Thoracic aorta (tissue), 2 donors: ENCODE data around the gene EGFLAM. TPM values are rescaled to one million over a fixed set of nuclear protein-coding genes. Genes with fewer than 3 reads are reported as not detected.

Source experiments
- ATAC-seq: fragments of 150-250 bp; one replicate; pipeline ENCODE4 v1.8.0; 2017; ENCODE audit warnings: low read depth; ENCODE audit not compliant: insufficient number of reproducible peaks, low FRiP score
- DNase-seq: peaks from one replicate; pipeline ENCODE4 v3.0.0-alpha.2; 2020; ENCODE audit warnings: low spot score
- H3K27ac ChIP-seq, 2 donors: fragments of 200-600 bp; sonication (generic); 1 replicate in 1 of 2; 2 replicates in 1 of 2; pipeline ENCODE4 v1.5.1; 2016; ENCODE audit warnings: mild to moderate bottlenecking in 2 of 2, moderate library complexity in 2 of 2
- H3K27me3 ChIP-seq: fragments of 200-600 bp; sonication (generic); replicated peaks from 2 replicates; pipeline ENCODE4 v1.6.0; 2016; ENCODE audit warnings: mild to moderate bottlenecking; ENCODE audit not compliant: insufficient read depth
- H3K36me3 ChIP-seq: fragments of 200-600 bp; sonication (generic); one replicate; pipeline ENCODE4 v1.5.1; 2016
- H3K4me1 ChIP-seq, 2 donors: fragments of 200-600 bp; sonication (generic); 1 replicate in 1 of 2; 2 replicates in 1 of 2; pipeline versions ENCODE4 v1.5.1 to v1.6.0; 2016; ENCODE audit warnings: low read depth in 2 of 2, mild to moderate bottlenecking in 1 of 2; ENCODE audit not compliant: control insufficient read depth in 1 of 2
- H3K4me3 ChIP-seq: fragments of 200-600 bp; sonication (generic); 2 replicates; pipeline ENCODE4 v1.5.1; 2016; ENCODE audit warnings: mild to moderate bottlenecking
- H3K9me3 ChIP-seq: fragments of 200-600 bp; sonication (generic); 2 replicates; pipeline ENCODE4 v1.5.1; 2016
- total RNA-seq, 2 donors: library from RNA; depleted of rRNA; stranded (reverse); fragments of >200 nt; gene quantifications; one replicate each; pipeline versions ENCODE4 v1.1.0 to v1.2.3, GENCODE V29; 2016
- TF ChIP-seq, protein P1 (sequence below): fragments of 200-600 bp; sonication (generic); IDR thresholded peaks from one replicate; pipeline ENCODE4 v1.5.1; 2019; ENCODE audit warnings: antibody characterized with exemption

The EGFLAM gene
- total RNA-seq, 2 donors from 2014 or later, result 10.7 to 23.4 TPM

DNA sequence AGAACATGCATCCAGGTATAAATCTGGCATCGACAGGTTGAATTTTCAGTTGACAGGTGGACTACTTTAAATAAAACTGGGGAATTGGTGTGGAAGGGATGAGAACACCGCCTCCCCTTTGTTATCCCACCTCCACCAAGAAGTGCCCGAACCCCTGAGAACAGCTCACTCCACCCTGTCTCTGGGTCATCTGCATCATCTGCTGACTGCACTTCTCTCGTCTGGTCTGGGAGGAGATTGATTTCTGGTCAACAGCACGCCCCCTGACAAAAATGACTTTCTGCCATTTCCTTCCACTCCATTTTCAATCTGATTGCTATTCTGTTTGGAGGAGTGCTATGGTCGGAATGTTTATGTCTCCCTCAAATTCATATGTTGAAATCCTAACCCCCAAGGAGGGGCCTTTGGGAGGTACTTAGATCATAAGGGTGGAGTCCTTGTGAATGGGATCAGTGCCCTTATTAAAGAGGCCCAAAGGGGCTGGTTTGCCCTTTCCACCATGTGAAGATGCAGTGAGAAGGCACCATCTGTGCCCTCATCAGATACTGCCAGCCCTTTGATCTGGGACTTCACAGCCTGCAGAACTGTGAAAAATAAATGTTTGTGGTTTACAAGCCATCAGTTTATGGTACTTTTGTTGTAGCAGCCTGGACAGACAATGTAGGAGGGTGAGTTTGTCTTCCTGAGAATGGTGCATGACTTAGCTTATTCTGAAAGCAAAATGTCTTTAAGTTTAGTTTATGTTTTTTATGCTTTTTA, 145.7 kb downstream of the EGFLAM start:
- no peaks in the 10 kb centered on the region for H3K36me3 ChIP-seq
- peaks cover 0 to 4% of the 10 kb centered on the region in 2 donors for H3K4me1 ChIP-seq
- no peak overlapping the region for H3K4me3 ChIP-seq
- TF ChIP-seq, protein P1, sequence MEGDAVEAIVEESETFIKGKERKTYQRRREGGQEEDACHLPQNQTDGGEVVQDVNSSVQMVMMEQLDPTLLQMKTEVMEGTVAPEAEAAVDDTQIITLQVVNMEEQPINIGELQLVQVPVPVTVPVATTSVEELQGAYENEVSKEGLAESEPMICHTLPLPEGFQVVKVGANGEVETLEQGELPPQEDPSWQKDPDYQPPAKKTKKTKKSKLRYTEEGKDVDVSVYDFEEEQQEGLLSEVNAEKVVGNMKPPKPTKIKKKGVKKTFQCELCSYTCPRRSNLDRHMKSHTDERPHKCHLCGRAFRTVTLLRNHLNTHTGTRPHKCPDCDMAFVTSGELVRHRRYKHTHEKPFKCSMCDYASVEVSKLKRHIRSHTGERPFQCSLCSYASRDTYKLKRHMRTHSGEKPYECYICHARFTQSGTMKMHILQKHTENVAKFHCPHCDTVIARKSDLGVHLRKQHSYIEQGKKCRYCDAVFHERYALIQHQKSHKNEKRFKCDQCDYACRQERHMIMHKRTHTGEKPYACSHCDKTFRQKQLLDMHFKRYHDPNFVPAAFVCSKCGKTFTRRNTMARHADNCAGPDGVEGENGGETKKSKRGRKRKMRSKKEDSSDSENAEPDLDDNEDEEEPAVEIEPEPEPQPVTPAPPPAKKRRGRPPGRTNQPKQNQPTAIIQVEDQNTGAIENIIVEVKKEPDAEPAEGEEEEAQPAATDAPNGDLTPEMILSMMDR, result no peak
- DNase-seq (no peak), ATAC-seq (no peak)
- no peaks in the 10 kb centered on the region for H3K27me3 ChIP-seq
- no peak overlapping the region for H3K27ac ChIP-seq
- H3K9me3 ChIP-seq, result no peaks in the 10 kb centered on the region

DNA sequence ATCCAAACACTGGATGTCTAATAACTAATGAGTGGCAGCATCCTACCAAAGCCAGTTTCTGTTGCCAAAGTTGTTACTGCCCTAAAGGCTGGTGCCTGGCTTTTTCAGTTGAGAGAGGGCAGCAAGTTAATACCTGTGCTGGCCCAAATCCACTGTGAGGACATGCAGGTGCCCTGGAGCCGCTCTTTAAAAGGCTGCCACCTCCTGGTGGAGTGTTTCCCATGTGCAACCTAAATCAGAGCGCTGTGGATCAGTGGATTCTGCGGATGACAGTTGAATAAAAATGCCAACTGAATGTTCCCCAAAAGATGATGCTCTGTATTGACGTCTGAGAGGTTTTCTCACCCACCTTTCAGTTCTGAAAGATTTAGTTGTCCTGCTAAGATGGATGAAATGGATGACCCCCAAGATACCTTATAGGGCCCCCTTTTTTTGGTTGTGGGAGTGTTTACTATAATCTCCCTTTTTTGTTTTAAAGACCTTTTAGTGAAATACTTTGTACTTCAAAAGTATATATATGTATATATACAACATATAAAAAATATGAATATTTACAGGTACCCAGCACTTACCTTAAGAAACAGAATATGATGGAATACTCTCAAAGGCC, 146.4 kb downstream of the EGFLAM start:
- TF ChIP-seq, protein P1, result no peak
- no peak for ATAC-seq

DNA sequence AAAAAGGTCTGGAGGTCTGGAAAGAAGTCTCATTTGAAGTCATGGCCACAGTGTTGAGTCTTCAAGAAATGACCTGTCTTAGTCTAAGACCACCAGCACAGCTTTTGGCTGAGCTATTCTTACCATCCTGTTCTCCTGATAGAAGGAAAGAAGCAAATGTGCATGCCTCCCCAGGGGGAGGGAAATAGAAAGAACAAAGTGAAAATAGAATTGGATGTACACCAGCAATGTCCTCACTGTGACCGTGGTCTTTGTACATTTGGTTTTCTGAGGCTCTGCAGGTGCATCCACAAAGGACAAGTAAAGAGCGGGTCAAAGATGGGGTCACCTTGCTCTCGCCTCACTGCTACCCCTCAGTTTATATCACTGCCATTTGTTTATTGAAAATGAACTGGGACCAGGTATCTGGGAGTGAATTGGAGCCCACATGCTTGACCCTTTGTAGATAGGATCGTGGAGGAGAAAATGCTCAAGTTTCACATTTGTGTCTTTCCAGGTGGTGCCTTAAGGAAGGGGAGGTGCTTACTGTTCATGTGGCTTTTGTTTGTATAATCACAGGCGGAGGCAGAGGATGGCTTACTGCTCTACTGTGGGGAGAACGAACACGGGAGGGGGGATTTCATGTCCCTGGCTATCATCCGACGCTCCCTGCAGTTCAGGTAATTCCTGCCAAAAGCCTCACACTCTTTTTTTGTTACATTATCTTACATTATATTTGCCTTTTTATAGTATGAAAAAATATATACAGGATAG, 150.3 kb downstream of the EGFLAM start:
- TF ChIP-seq, protein P1, result no peak
- Histone ChIP-seq H3K4me1 (peaks cover 7 to 14% of the 10 kb centered on the region in 2 donors), H3K36me3 (no peaks in the 10 kb centered on the region), H3K27me3 (no peaks in the 10 kb centered on the region), H3K4me3 (no peak overlapping the region), H3K27ac (no peak overlapping the region), H3K9me3 (no peaks in the 10 kb centered on the region)
- no peak for DNase-seq
- no peak for ATAC-seq

More for the DNA sequence above, 146.4 kb downstream of the EGFLAM start:
- no peak overlapping the region for H3K27ac ChIP-seq
- H3K9me3 ChIP-seq, result no peaks in the 10 kb centered on the region
- H3K4me1 ChIP-seq, result peaks cover 0 to 4% of the 10 kb centered on the region in 2 donors
- H3K4me3 ChIP-seq, result no peak overlapping the region
- H3K27me3 ChIP-seq, result no peaks in the 10 kb centered on the region
- DNase-seq, result no peak
- no peaks in the 10 kb centered on the region for H3K36me3 ChIP-seq

DNA sequence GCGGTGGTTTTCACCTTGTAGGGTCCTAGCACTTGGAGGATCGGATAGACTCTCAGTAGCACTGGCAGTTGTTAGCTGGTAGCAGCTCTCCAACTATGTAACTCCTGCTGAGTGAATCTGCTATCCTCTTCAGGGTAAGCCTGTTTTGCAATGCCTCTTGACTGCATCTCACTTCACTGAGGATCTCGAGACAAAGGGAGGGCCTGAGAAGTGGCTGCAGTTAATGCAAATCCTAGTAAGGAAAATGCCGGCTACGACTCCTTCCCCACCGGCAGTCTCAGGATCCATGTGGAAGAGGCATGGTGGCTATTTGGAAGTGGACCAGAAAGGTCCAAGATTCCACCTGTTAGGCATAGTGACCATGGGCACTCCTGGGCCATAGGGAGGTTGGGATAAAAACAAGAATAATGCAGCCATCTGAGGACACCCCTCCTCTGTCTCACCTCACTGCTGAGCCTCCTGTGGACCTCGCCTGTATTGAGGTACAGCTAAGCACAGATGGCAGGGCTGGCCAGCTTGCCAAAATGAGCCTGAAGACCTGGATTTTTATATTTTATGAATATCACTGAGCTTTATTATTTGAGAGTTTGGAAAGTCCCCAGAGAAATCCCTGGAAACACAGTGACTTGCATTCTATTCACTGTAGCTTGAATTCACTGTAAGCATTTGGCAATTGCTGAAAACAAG, 152.1 kb downstream of the EGFLAM start:
- Histone ChIP-seq H3K36me3 (no peaks in the 10 kb centered on the region), H3K4me3 (no peak overlapping the region), H3K27me3 (no peaks in the 10 kb centered on the region), H3K27ac (no peak overlapping the region), H3K4me1 (peaks cover 16 to 21% of the 10 kb centered on the region in 2 donors), H3K9me3 (no peaks in the 10 kb centered on the region)
- ATAC-seq (no peak), DNase-seq (no peak)
- TF ChIP-seq, protein P1, result no peak
